Measurements from ENCODE around the gene PLEKHA1. TPM values are rescaled to one million over a fixed set of nuclear protein-coding genes. Genes with fewer than 3 reads are reported as not detected.

PLEKHA1 gene
- total and polyA plus RNA-seq, 4 donors: 15.9 to 29.2 (median 22.9) TPM

DNA sequence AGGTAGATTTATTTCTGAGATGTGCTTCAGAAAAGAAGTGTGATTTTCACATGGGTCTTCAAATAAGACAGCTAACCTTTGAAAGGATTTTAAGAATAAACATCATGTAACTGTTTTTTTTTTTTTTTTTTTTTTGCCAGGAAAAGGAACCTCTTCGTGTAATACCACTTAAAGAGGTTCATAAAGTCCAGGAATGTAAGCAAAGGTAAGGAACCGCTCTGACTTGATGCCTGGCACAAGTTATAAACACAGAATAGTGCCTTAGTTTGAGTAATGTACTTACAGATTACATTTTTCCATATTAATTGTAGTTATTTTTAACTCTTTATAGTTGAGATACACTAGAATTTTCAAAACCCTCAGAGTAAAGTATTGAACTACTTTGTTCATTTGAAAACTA lies 49.6 kb downstream of the PLEKHA1 start (continued):
- TF ChIP-seq, protein P1, sequence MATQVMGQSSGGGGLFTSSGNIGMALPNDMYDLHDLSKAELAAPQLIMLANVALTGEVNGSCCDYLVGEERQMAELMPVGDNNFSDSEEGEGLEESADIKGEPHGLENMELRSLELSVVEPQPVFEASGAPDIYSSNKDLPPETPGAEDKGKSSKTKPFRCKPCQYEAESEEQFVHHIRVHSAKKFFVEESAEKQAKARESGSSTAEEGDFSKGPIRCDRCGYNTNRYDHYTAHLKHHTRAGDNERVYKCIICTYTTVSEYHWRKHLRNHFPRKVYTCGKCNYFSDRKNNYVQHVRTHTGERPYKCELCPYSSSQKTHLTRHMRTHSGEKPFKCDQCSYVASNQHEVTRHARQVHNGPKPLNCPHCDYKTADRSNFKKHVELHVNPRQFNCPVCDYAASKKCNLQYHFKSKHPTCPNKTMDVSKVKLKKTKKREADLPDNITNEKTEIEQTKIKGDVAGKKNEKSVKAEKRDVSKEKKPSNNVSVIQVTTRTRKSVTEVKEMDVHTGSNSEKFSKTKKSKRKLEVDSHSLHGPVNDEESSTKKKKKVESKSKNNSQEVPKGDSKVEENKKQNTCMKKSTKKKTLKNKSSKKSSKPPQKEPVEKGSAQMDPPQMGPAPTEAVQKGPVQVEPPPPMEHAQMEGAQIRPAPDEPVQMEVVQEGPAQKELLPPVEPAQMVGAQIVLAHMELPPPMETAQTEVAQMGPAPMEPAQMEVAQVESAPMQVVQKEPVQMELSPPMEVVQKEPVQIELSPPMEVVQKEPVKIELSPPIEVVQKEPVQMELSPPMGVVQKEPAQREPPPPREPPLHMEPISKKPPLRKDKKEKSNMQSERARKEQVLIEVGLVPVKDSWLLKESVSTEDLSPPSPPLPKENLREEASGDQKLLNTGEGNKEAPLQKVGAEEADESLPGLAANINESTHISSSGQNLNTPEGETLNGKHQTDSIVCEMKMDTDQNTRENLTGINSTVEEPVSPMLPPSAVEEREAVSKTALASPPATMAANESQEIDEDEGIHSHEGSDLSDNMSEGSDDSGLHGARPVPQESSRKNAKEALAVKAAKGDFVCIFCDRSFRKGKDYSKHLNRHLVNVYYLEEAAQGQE (IDR thresholded peaks at IDR 0.05): no peak
- TF ChIP-seq HNF4A (conservative IDR thresholded peaks at IDR 0.05) (no peak), HNF4G (IDR thresholded peaks at IDR 0.05) (no peak), SP1 (IDR thresholded peaks at IDR 0.05) (no peak), FOXA1 (IDR thresholded peaks at IDR 0.05) (no peak)

DNA sequence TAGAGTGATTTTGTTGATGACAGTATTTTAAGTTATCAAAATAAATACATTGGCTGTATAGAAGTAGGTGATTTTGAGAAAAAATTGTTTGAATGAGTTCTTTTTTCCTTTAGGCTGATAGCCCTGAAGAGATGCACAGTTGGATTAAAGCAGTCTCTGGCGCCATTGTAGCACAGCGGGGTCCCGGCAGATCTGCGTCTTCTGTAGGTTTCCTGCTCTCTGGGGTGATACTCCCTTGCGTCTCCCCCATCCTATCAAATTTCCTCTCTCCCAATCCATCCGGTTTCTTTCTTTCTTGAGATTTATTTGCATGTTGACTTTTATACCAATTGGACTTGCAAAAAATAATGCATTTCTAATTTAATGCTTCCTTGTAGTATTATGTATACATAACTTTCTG lies 52.3 kb downstream of the PLEKHA1 start:
- 92% methylated on average over 6 of the region's 6 CpGs for WGBS
- TF ChIP-seq FOXA1 (IDR thresholded peaks at IDR 0.05) (no peak), NR2F2 (IDR thresholded peaks at IDR 0.05) (no peak), SP1 (IDR thresholded peaks at IDR 0.05) (no peak), RAD21 (IDR thresholded peaks at IDR 0.05) (no peak), EGR1 (IDR thresholded peaks at IDR 0.05; ENCODE audit: low read depth in 2 of 2) (no peak), TAF1 (conservative IDR thresholded peaks at IDR 0.05) (no peak), FOXA2 (IDR thresholded peaks at IDR 0.05) (no peak), RXRA (IDR thresholded peaks at IDR 0.05) (no peak), YY1 (IDR thresholded peaks at IDR 0.05) (no peak), HNF4G (IDR thresholded peaks at IDR 0.05) (no peak), GABPA (IDR thresholded peaks at IDR 0.05 in 1 of 2, conservative IDR thresholded peaks at IDR 0.05 in 1 of 2) (no peak), JUND (IDR thresholded peaks at IDR 0.05) (no peak), HNF4A (conservative IDR thresholded peaks at IDR 0.05) (no peak)
- TF ChIP-seq, protein P2, sequence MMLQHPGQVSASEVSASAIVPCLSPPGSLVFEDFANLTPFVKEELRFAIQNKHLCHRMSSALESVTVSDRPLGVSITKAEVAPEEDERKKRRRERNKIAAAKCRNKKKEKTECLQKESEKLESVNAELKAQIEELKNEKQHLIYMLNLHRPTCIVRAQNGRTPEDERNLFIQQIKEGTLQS (IDR thresholded peaks at IDR 0.05): no peak
- TF ChIP-seq, protein P3, sequence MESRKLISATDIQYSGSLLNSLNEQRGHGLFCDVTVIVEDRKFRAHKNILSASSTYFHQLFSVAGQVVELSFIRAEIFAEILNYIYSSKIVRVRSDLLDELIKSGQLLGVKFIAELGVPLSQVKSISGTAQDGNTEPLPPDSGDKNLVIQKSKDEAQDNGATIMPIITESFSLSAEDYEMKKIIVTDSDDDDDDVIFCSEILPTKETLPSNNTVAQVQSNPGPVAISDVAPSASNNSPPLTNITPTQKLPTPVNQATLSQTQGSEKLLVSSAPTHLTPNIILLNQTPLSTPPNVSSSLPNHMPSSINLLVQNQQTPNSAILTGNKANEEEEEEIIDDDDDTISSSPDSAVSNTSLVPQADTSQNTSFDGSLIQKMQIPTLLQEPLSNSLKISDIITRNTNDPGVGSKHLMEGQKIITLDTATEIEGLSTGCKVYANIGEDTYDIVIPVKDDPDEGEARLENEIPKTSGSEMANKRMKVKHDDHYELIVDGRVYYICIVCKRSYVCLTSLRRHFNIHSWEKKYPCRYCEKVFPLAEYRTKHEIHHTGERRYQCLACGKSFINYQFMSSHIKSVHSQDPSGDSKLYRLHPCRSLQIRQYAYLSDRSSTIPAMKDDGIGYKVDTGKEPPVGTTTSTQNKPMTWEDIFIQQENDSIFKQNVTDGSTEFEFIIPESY (IDR thresholded peaks at IDR 0.05): no peak
- TF ChIP-seq, protein P4, sequence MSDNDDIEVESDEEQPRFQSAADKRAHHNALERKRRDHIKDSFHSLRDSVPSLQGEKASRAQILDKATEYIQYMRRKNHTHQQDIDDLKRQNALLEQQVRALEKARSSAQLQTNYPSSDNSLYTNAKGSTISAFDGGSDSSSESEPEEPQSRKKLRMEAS (IDR thresholded peaks at IDR 0.05): no peak
- TF ChIP-seq, protein P1 (IDR thresholded peaks at IDR 0.05): no peak
- TF ChIP-seq, protein P5, sequence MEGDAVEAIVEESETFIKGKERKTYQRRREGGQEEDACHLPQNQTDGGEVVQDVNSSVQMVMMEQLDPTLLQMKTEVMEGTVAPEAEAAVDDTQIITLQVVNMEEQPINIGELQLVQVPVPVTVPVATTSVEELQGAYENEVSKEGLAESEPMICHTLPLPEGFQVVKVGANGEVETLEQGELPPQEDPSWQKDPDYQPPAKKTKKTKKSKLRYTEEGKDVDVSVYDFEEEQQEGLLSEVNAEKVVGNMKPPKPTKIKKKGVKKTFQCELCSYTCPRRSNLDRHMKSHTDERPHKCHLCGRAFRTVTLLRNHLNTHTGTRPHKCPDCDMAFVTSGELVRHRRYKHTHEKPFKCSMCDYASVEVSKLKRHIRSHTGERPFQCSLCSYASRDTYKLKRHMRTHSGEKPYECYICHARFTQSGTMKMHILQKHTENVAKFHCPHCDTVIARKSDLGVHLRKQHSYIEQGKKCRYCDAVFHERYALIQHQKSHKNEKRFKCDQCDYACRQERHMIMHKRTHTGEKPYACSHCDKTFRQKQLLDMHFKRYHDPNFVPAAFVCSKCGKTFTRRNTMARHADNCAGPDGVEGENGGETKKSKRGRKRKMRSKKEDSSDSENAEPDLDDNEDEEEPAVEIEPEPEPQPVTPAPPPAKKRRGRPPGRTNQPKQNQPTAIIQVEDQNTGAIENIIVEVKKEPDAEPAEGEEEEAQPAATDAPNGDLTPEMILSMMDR (IDR thresholded peaks at IDR 0.05; ENCODE audit: low read depth, low read length, missing input control): no peak
- Histone ChIP-seq H3K9ac (ENCODE audit: low read depth in 1 of 2, low read length in 2 of 2) (no peak overlapping the region), H3K27ac (ENCODE audit: low read depth in 1 of 2, low read length in 2 of 2) (no peak overlapping the region), H3K9me3 (ENCODE audit: control insufficient read depth in 4 of 4, low read length in 3 of 4) (no peaks in the 10 kb centered on the region), H3K36me3 (ENCODE audit: control insufficient read depth in 4 of 4, insufficient read depth in 3 of 4, low read depth in 1 of 4, low read length in 3 of 4) (peaks cover 6 to 14% (median 9%) of the 10 kb centered on the region in 4 donors), H3K4me3 (ENCODE audit: low read depth in 1 of 3, low read length in 3 of 3) (no peak overlapping the region), H3K4me1 (ENCODE audit: control insufficient read depth in 4 of 4, insufficient read depth in 4 of 4, low read length in 3 of 4) (no peaks in the 10 kb centered on the region), H3K27me3 (ENCODE audit: control insufficient read depth in 4 of 4, insufficient read depth in 4 of 4, low read length in 3 of 4) (no peaks in the 10 kb centered on the region)
- DNase-seq (ENCODE audit: low spot score): no peak

All from liver (tissue), 9 donors.